Measurements from ENCODE around the gene KLHL30.

GRCh38 chr2:238157506-238158017, 19.1 kb downstream of the KLHL30 start:
- TF ChIP-seq POLR2A (IDR thresholded peaks at IDR 0.05): no peak
- no peak for TF ChIP-seq CTCF (IDR thresholded peaks at IDR 0.05)

Measured in adrenal gland (tissue), 5 donors.